Mucosa of descending colon (tissue), 3 donors: ENCODE data around the gene KCNH8. TPM values are rescaled to one million over a fixed set of nuclear protein-coding genes. Genes with fewer than 3 reads are reported as not detected.

ENCODE experiments used
- ATAC-seq: fragments of 200-7000 bp; cut with Tn5 transposase; one replicate; pipeline ENCODE4 v1.9.1; 2020; ENCODE audit warnings: mild to moderate bottlenecking, moderate library complexity
- DNase-seq, 3 donors: peaks; one replicate each; pipeline ENCODE4 v3.0.0-alpha.2; 2020
- H3K36me3 ChIP-seq: fragments of 200-600 bp; one replicate; pipeline ENCODE4 v1.8.0; 2021; ENCODE audit warnings: low read depth, mild to moderate bottlenecking
- H3K4me1 ChIP-seq: fragments of 200-600 bp; one replicate; pipeline ENCODE4 v1.8.0; 2021; ENCODE audit warnings: low read depth, mild to moderate bottlenecking
- H3K4me3 ChIP-seq: fragments of 200-600 bp; one replicate; pipeline ENCODE4 v1.8.0; 2021; ENCODE audit warnings: mild to moderate bottlenecking
- H3K9me3 ChIP-seq: fragments of 200-600 bp; one replicate; pipeline ENCODE4 v1.8.0; 2021; ENCODE audit warnings: mild to moderate bottlenecking
- CTCF ChIP-seq: fragments of 200-600 bp; IDR thresholded peaks from one replicate; pipeline ENCODE4 v1.8.0; 2022; ENCODE audit warnings: antibody characterized with exemption, mild to moderate bottlenecking
- intact Hi-C, 2 donors: fragments of 100-400 bp; cut with DNase I in 1 of 2; cut with micrococcal nuclease in 1 of 2; formaldehyde crosslinking; loops; one replicate each; pipeline versions ENCODE4 v1.11.0 to v1.11.1; 2022; cut with DNase I, micrococcal nuclease
- total RNA-seq, 3 donors: library from RNA; stranded (reverse); fragmentation: NEBNext Ultra II Directional in 2 of 3; extraction: Animal tissue kit (Norgen Biotek cat#: 25700) in 2 of 3; gene quantifications; one replicate each; pipeline versions ENCODE4 v1.2.1 to v1.2.4, GENCODE V29; 2021 to 2023
- donor health status: DM: no; HTN: no; CAD: no; lungs with moderate emphysema.
- donor health status: DM: no; HTN: no; CAD: no.
- donor health status: DM: no; HTN: yes; CAD: no.

KCNH8 gene
- total RNA-seq, 3 donors from 2014 or later: 1.0 to 1.3 (median 1.1) TPM

GRCh38 chr3:19365471-19365870, 217.2 kb downstream of the KCNH8 start:
- no peak for ATAC-seq
- no peak for TF ChIP-seq CTCF
- Histone ChIP-seq H3K4me1 (no peaks in the 10 kb centered on the region), H3K36me3 (no peaks in the 10 kb centered on the region), H3K4me3 (no peak overlapping the region), H3K9me3 (no peaks in the 10 kb centered on the region)
- DNase-seq: no peak
- intact Hi-C loops: no loop called here

- intact Hi-C loops: no loop called here
- DNase-seq (no peak), ATAC-seq (no peak)
- TF ChIP-seq CTCF: no peak
- Histone ChIP-seq H3K36me3 (no peaks in the 10 kb centered on the region), H3K9me3 (no peaks in the 10 kb centered on the region), H3K4me3 (no peak overlapping the region), H3K4me1 (no peaks in the 10 kb centered on the region)
These were observed 236.6 kb downstream of the KCNH8 start for GRCh38 chr3:19384868-19385267.

- no peak for TF ChIP-seq CTCF
- no peaks in the 10 kb centered on the region for H3K36me3 ChIP-seq
- H3K9me3 ChIP-seq: no peaks in the 10 kb centered on the region
- no peak overlapping the region for H3K4me3 ChIP-seq
- H3K4me1 ChIP-seq: no peaks in the 10 kb centered on the region
- intact Hi-C loops: no loop called here
- DNase-seq: no peak
- no peak for ATAC-seq
These were observed 243.8 kb downstream of the KCNH8 start for GRCh38 chr3:19392150-19392549.

GRCh38 chr3:19394946-19395345, 246.6 kb downstream of the KCNH8 start:
- DNase-seq (no peak), ATAC-seq (no peak)
- H3K4me3 ChIP-seq: no peak overlapping the region
- intact Hi-C loops: no loop called here
- no peaks in the 10 kb centered on the region for H3K4me1 ChIP-seq
- H3K36me3 ChIP-seq: no peaks in the 10 kb centered on the region
- H3K9me3 ChIP-seq: no peaks in the 10 kb centered on the region
- TF ChIP-seq CTCF: no peak

GRCh38 chr3:19396726-19397125, 248.4 kb downstream of the KCNH8 start:
- intact Hi-C loops: no loop called here
- Histone ChIP-seq H3K9me3 (no peaks in the 10 kb centered on the region), H3K4me1 (no peaks in the 10 kb centered on the region), H3K4me3 (no peak overlapping the region), H3K36me3 (no peaks in the 10 kb centered on the region)
- ATAC-seq (no peak), DNase-seq (no peak)
- TF ChIP-seq CTCF: no peak

- no peak for TF ChIP-seq CTCF
- DNase-seq: no peak
- Histone ChIP-seq H3K9me3 (no peaks in the 10 kb centered on the region), H3K36me3 (no peaks in the 10 kb centered on the region), H3K4me3 (no peak overlapping the region), H3K4me1 (no peaks in the 10 kb centered on the region)
- intact Hi-C loops: no loop called here
- ATAC-seq: no peak
These were observed 251.0 kb downstream of the KCNH8 start for GRCh38 chr3:19399356-19399755.
